PFSK-1 (cell line): ENCODE measurements around the gene SGCA.

Experiments used
- FOXP2 ChIP-seq: optimal IDR thresholded peaks from 2 replicates; pipeline ENCODE3; 2011; ENCODE audit warnings: borderline replicate concordance, control low read depth, inconsistent platforms; ENCODE audit not compliant: insufficient read depth; ENCODE audit errors: extremely low read length, extremely low read depth
- POLR2AphosphoS5 ChIP-seq: IDR thresholded peaks from 2 replicates; pipeline ENCODE4 v1.6.1; 2012; ENCODE audit warnings: low read depth, mild to moderate bottlenecking, control low read depth, low read length, moderate library complexity
- SIN3A ChIP-seq: IDR thresholded peaks from 2 replicates; pipeline ENCODE4 v1.6.1; 2012; ENCODE audit warnings: mild to moderate bottlenecking, low read length, moderate library complexity, borderline replicate concordance; ENCODE audit not compliant: insufficient read depth
- TAF1 ChIP-seq: IDR thresholded peaks from 2 replicates; pipeline ENCODE4 v1.6.1; 2012; ENCODE audit warnings: low read length, control low read depth, borderline replicate concordance; ENCODE audit not compliant: insufficient read depth
- TF ChIP-seq, protein P1 (sequence below), 2 experiments: IDR thresholded peaks; 2 replicates each; pipeline versions ENCODE4 v1.6.1 to v1.8.0; 2011 to 2012; ENCODE audit warnings: low read depth in 2 of 2, low read length in 2 of 2, control low read depth in 1 of 2, inconsistent platforms in 1 of 2, mild to moderate bottlenecking in 1 of 2, moderate library complexity in 1 of 2; ENCODE audit not compliant: insufficient read depth in 1 of 2

SGCA gene

GRCh38 chr17:50205111-50205962 lies 39.5 kb downstream of the SGCA start:
- peak; percentile 47; the same call in 1 of the 2 replicates for TF ChIP-seq POLR2AphosphoS5
- TF ChIP-seq, protein P1, sequence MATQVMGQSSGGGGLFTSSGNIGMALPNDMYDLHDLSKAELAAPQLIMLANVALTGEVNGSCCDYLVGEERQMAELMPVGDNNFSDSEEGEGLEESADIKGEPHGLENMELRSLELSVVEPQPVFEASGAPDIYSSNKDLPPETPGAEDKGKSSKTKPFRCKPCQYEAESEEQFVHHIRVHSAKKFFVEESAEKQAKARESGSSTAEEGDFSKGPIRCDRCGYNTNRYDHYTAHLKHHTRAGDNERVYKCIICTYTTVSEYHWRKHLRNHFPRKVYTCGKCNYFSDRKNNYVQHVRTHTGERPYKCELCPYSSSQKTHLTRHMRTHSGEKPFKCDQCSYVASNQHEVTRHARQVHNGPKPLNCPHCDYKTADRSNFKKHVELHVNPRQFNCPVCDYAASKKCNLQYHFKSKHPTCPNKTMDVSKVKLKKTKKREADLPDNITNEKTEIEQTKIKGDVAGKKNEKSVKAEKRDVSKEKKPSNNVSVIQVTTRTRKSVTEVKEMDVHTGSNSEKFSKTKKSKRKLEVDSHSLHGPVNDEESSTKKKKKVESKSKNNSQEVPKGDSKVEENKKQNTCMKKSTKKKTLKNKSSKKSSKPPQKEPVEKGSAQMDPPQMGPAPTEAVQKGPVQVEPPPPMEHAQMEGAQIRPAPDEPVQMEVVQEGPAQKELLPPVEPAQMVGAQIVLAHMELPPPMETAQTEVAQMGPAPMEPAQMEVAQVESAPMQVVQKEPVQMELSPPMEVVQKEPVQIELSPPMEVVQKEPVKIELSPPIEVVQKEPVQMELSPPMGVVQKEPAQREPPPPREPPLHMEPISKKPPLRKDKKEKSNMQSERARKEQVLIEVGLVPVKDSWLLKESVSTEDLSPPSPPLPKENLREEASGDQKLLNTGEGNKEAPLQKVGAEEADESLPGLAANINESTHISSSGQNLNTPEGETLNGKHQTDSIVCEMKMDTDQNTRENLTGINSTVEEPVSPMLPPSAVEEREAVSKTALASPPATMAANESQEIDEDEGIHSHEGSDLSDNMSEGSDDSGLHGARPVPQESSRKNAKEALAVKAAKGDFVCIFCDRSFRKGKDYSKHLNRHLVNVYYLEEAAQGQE (IDR thresholded peaks at IDR 0.05; ENCODE audit: insufficient read depth in 1 of 2, low read depth in 2 of 2, low read length in 2 of 2), result no peak

DNA sequence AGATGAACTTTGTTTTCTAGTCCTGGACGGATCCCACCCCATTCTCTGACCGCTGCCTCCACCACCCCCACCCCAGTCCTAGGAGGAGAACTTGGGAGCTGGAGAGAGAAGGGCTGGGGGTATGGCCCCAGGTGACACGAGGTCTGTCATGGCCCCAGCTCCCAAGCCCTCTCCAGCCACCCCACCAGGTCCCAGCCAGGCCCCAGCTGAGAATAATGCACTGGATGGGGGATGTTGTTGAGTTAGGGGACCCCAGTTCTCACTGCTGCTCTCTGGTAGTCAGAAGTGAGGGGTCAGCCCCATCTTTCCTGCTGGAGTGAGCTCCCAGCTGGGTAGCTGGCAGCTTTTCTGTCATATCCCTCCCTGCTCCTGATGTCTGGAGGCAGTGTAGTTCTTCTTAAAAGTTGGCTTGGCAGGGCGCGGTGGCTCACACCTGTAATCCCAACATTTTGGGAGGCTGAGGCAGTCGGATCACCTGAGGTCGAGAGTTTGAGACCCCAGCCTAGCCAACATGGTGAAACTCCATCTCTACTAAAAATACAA lies 40.2 kb downstream of the SGCA start:
- TF ChIP-seq, protein P1 (IDR thresholded peaks at IDR 0.05; ENCODE audit: insufficient read depth in 1 of 2, low read depth in 2 of 2, low read length in 2 of 2), result no peak
- no peak for TF ChIP-seq POLR2AphosphoS5
- no peak for TF ChIP-seq FOXP2
- no peak for TF ChIP-seq TAF1
- no peak for TF ChIP-seq SIN3A

DNA sequence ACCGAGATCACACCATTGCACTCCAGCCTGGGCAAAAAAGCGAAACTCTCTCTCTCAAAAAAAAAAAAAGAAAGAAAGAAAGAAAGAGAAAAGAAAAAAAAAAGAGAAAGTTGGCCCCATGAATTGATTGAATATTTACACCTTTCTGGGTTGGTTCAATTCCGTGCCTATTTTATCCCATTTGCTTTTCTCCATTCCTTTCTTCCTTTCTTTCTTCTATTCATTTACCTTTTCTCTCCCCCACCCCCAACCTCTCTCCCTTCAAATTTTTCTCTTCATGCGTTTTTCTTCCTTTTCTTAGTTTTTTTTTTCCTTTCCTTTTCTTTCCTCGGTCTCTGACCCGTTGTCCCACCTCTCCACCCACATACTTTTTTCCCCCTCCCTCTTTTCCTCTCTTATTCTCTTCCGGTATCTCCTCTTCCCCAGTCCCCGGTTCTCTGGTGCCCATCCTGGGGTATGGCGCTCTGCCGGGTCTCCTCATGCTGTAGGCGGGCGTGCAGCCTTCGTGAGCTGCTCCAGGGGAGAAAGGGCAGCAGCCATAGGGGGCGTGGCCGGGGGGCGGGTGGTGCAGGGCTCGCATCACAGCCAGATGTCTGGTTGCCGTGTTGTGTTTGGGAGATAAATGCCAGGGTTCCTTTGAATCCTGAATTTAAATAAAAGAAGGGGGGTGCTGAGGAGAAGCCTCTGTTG lies 40.9 kb downstream of the SGCA start:
- TF ChIP-seq, protein P1 (IDR thresholded peaks at IDR 0.05; ENCODE audit: insufficient read depth in 1 of 2, low read depth in 2 of 2, low read length in 2 of 2), result no peak
- TF ChIP-seq POLR2AphosphoS5 (no peak), FOXP2 (no peak), SIN3A (no peak), TAF1 (no peak)

GRCh38 chr17:50207315-50207714 lies 41.5 kb downstream of the SGCA start:
- TF ChIP-seq SIN3A, result no peak
- TF ChIP-seq, protein P1 (IDR thresholded peaks at IDR 0.05; ENCODE audit: insufficient read depth in 1 of 2, low read depth in 2 of 2, low read length in 2 of 2), result no peak
- no peak for TF ChIP-seq POLR2AphosphoS5
- TF ChIP-seq FOXP2, result no peak
- TF ChIP-seq TAF1, result no peak
